Measurements from ENCODE around the gene CDH20.

CDH20 gene

GRCh38 chr18:61360404-61361383 lies 27.5 kb downstream of the CDH20 start:
- peak overlapping the region; percentile 39 for H3K4me2 ChIP-seq (ENCODE audit: low read length)
- no peaks in the 10 kb centered on the region for H4K20me1 ChIP-seq (ENCODE audit: control insufficient read depth, insufficient read depth, low read depth, low read length)
- no peaks in the 10 kb centered on the region for H3K9me3 ChIP-seq (ENCODE audit: control insufficient read depth, insufficient read depth, low read length)
- no peaks in the 10 kb centered on the region for H3K9me2 ChIP-seq (replicated peaks; ENCODE audit: control insufficient read depth, low read length)
- no peaks in the 10 kb centered on the region for H3F3A ChIP-seq (ENCODE audit: control insufficient read depth, insufficient read depth)
- no peaks in the 10 kb centered on the region for H3K79me2 ChIP-seq (ENCODE audit: control insufficient read depth, low read length)
- no peaks in the 10 kb centered on the region for H3K27me3 ChIP-seq (ENCODE audit: control insufficient read depth, low read length)
- no peak overlapping the region; the same call in 1 of the 2 replicates for H3K4me3 ChIP-seq (ENCODE audit: low read length)
- H3K4me1 ChIP-seq (ENCODE audit: control insufficient read depth, low read length), result peaks cover 11% of the 10 kb centered on the region
- no peak for TF ChIP-seq EZH2phosphoT487 (IDR thresholded peaks at IDR 0.05; ENCODE audit: borderline replicate concordance, low read length)
- no peak for TF ChIP-seq CTCF (IDR thresholded peaks at IDR 0.05; ENCODE audit: low read depth, low read length, poor library complexity, severe bottlenecking)
- H3K36me3 ChIP-seq (ENCODE audit: control insufficient read depth, low read length), result no peaks in the 10 kb centered on the region
- H3K27ac ChIP-seq (ENCODE audit: low read depth, low read length), result no peak overlapping the region

- Histone ChIP-seq H3K79me2 (ENCODE audit: control insufficient read depth, low read length) (no peaks in the 10 kb centered on the region), H3F3A (ENCODE audit: control insufficient read depth, insufficient read depth) (no peaks in the 10 kb centered on the region), H3K4me2 (ENCODE audit: low read length) (no peak overlapping the region), H3K4me1 (ENCODE audit: control insufficient read depth, low read length) (peaks cover 11% of the 10 kb centered on the region), H3K27me3 (ENCODE audit: control insufficient read depth, low read length) (no peaks in the 10 kb centered on the region), H3K9me2 (replicated peaks; ENCODE audit: control insufficient read depth, low read length) (no peaks in the 10 kb centered on the region), H3K9me3 (ENCODE audit: control insufficient read depth, insufficient read depth, low read length) (no peaks in the 10 kb centered on the region), H4K20me1 (ENCODE audit: control insufficient read depth, insufficient read depth, low read depth, low read length) (no peaks in the 10 kb centered on the region), H3K27ac (ENCODE audit: low read depth, low read length) (no peak overlapping the region), H3K36me3 (ENCODE audit: control insufficient read depth, low read length) (no peaks in the 10 kb centered on the region), H3K4me3 (ENCODE audit: low read length) (no peak overlapping the region)
- TF ChIP-seq CTCF (IDR thresholded peaks at IDR 0.05; ENCODE audit: low read depth, low read length, poor library complexity, severe bottlenecking) (no peak), EZH2phosphoT487 (IDR thresholded peaks at IDR 0.05; ENCODE audit: borderline replicate concordance, low read length) (no peak)
Observed at GRCh38 chr18:61362511-61362910, 29.3 kb downstream of the CDH20 start.

- no peaks in the 10 kb centered on the region for H4K20me1 ChIP-seq (ENCODE audit: control insufficient read depth, insufficient read depth, low read depth, low read length)
- H3K9me2 ChIP-seq (replicated peaks; ENCODE audit: control insufficient read depth, low read length), result no peaks in the 10 kb centered on the region
- TF ChIP-seq EZH2phosphoT487 (IDR thresholded peaks at IDR 0.05; ENCODE audit: borderline replicate concordance, low read length) (no peak), CTCF (IDR thresholded peaks at IDR 0.05; ENCODE audit: low read depth, low read length, poor library complexity, severe bottlenecking) (no peak)
- no peak overlapping the region for H3K27ac ChIP-seq (ENCODE audit: low read depth, low read length)
- H3K4me1 ChIP-seq (ENCODE audit: control insufficient read depth, low read length), result peaks cover 11% of the 10 kb centered on the region
- H3K4me2 ChIP-seq (ENCODE audit: low read length), result no peak overlapping the region
- H3K9me3 ChIP-seq (ENCODE audit: control insufficient read depth, insufficient read depth, low read length), result no peaks in the 10 kb centered on the region
- H3K36me3 ChIP-seq (ENCODE audit: control insufficient read depth, low read length), result no peaks in the 10 kb centered on the region
- no peaks in the 10 kb centered on the region for H3F3A ChIP-seq (ENCODE audit: control insufficient read depth, insufficient read depth)
- no peaks in the 10 kb centered on the region for H3K27me3 ChIP-seq (ENCODE audit: control insufficient read depth, low read length)
- no peaks in the 10 kb centered on the region for H3K79me2 ChIP-seq (ENCODE audit: control insufficient read depth, low read length)
- no peak overlapping the region for H3K4me3 ChIP-seq (ENCODE audit: low read length)
Observed at GRCh38 chr18:61364953-61365352, 31.7 kb downstream of the CDH20 start.

All from DOHH2 (cell line).